Medulla oblongata (tissue), 1 donor: Measurements from ENCODE around the gene KCNH2.
"Not testable (repeated sequence)": the region's sequence is repeated elsewhere in the genome, so short reads cannot be mapped to it uniquely, and the experiment has no call there.

Experiments
- DNase-seq: peaks from one replicate; pipeline ENCODE4 v3.0.0-alpha.2; 2015; ENCODE audit errors: extremely low spot score

The KCNH2 gene

DNA sequence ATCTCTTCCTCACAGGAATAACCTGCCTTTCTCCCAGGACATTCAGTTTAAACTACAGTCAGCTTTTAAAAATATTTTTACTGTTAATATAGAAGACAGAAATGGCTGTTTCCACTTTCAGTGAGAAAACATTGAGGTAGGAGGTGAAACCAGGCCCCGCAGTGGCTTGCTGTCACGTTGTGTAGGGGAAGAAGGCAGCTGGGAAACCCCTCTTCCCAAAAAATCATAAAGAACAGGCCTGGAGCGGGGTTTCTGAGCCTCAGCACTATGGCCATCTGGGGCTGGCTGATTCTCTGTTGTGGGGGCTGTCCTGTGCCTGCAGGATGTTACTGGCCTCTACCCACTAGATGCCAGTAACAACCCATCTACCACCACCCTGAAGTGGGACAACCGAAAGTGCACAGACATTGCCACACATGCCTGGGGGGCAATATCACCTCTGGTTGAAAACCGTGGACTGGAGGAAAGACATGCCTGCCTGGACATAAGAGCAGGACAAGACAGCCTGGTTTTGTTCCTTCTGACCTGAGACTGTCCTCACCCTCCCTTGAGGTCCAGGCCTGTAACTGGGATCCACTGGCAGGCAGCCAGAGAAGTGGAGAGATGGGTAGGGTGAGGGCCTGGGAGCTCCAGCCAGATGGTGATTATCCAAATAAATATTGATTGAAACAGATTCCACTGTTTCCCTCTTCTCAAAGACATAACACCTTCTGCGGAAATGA is 43.9 kb downstream of the KCNH2 start:
- no peak for DNase-seq

DNA sequence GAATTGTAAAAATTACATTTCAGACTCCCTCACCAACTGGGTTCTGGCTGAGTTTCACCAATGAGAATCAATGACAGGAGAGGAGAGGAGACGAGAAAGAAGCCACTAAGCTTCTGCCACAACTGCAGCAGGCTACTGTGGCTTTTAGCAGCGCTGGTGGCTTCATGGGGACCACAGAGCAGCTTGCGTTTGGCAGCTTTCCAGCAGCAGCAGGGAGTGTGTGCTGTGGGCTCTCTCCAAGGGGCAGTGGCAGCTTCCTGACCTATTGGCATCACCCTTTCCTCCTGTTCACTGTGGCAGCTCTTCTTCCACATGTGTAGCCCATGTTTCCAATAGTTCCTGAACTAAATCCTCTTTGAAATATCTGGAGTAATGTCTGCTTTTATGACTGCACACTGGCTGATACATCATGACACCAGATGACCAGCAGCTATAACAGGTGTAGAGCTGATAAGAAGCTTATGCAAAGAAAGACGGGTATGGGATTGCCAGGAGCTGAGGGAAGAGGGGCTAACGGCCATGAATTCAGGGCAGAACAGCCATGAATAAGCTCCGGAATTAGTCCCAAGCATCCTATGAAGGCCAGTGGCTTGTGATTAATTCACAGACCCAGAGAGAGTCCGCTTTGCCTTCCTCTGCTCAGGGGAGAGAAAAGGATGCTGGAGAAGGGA is 46.8 kb downstream of the KCNH2 start:
- DNase-seq: no peak

DNA sequence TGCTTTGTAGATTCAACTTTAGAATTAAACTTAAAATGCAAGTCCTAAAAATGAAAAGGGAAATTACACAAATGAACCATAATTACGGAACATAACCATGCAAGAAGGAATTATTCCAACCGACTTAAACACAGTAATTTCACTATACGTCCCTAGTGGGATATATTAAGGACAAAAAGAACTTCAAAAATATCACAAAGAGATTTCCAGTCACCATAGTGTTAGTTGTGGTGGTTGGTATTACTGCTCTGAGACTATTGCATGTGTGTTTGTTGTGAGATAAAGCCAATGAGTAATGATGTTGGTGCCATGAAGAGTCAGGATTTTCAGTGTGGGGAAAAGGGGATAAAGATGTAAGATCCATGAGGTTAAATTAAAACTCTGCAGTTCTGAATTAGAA is 49.6 kb downstream of the KCNH2 start:
- DNase-seq: no peak

DNA sequence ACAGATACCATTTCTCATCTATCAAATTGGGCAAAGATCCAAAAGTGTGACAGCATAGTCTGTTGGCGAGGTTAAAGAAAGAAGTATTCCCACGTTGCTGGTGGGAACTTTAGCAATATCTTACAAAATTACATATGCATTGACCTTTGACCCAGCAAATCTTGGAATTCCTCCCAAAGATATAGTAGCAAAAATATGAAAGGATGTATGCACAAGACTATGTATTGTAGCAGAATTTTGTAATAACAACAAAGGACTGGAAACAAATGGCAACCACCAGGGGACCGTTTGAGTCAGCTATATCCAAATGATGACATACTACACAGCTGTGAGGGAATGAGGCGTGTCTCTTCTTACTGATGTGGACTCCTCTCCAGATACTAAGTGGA is 50.2 kb downstream of the KCNH2 start:
- no peak for DNase-seq

DNA sequence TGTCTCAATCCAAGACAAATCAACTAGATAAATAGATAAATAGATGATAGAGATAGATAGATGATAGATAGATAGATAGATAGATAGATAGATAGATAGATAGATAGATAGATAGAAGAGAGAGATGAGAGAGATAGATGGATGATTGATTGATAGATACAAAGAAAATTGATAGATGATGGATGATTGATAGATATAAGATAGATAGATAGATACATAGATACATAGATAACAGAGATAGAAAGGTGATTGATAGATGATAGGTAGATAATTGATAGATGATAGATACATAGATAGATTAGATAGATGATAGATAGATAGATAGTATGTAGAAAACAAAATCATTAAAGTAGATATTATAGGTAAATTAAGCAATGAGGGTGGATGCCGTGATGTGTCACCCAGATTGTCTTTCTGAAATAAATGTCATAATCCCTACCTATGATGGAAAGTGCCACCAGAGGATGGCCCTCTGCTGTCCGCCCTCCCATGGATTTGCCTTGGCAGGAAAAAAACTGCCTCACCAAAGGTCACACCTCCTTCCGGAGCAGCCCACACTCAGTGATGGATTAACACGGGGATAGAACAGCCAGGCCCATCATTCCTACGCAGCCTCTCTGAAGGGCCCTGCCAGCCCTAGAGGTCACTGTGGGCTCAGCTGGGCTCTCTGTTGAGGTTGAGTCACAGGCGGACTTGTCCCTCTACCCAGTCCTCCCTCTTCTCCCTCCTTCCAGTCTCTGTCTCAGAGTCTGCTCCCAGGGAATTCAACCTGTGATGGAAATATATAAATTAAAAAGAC is 50.8 kb downstream of the KCNH2 start:
- no peak for DNase-seq

DNA sequence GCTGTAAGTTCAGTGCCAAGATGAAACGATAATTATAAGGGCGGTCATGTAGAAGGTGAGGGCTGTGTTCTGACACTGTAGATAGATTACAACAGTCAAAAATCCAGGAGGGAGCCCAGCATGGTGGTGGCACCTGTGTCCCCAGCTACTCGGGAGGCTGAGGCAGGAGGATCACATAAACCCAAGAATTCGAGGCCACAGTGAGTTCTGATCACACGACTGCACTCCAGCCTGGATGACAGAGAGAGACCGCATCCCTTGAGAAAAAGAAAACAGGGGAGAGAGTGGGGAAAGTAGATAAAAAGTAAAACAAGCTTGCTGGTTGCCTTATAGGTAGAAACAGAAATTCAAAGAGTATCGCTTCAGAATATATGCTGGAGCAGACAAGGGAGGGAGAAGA is 52.1 kb downstream of the KCNH2 start:
- DNase-seq: no peak

DNA sequence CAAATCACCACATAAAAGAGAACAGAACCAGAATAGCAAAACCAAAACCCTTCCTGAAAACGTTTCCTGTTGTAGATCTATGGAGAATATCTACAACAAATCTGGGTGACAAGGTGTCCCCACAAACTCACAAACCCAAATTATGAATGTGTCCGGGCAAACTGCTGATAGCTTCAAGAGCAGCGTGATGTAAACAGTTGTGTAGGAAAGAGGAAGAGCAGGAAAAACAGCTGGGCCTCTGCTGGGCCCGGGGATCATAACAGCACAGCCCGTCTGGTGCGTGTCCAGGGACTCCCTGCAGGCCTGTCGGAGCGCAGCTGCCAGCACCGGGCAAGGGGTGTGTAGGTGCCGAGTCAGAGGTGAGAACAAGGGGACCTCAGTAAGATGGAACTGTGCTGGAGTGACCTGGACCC is 53.7 kb downstream of the KCNH2 start:
- no peak for DNase-seq

DNA sequence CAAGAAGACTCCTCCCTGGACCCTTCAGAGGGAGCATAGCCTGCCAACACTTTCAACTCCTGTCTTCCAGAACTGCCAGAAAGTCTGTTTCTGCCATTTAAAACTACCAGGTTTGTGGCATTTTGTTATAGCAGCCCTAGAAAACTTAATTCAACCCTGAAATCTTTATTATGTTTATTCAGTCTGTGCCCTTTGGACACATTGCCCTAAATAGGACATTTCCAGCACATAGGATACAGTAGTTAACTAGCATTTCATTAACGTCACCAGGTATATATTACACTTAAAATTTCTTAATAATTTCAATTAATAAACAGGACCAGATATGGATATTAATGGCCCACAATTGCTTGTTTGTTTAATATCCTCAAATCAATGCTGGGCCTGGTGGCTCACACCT is 54.3 kb downstream of the KCNH2 start:
- no peak for DNase-seq

DNA sequence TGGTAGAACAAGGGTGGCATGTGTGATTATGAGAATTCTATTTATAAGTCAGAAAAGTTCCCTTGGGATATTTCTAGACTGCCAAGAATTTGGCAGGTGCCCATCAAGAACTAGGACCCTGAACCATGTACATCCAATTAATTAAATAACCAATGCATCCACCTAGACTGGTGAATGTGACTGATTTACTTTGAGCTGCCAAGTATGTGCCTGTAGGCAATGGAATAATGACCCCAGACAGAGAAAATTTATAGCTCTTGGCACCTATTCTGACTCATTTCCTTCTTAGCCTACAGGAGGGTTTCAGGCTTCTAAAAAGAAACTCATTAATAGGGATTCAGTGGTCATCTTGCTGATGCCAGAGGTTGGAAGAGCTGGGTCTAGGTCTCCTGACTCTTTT is 54.9 kb downstream of the KCNH2 start:
- no peak for DNase-seq

DNA sequence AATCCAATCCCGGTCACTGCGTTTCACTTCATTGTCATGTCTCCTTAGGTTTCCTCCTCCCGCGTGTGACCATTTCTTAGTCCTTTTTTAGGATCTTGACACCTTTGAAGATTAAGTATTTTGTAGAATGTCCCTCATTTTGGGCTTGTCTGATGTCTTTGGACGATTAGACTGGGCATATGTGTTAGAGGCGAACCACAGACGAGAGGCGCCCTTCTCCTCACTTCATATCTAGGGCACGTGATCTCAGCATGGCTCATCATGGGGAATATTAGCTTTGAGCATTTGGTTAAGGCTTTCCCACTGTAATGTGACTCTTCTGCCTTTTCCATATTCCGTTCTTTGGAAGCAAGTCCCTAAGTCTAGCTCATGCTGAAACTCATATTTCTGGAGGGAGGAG is 59.0 kb downstream of the KCNH2 start:
- DNase-seq: no peak

DNA sequence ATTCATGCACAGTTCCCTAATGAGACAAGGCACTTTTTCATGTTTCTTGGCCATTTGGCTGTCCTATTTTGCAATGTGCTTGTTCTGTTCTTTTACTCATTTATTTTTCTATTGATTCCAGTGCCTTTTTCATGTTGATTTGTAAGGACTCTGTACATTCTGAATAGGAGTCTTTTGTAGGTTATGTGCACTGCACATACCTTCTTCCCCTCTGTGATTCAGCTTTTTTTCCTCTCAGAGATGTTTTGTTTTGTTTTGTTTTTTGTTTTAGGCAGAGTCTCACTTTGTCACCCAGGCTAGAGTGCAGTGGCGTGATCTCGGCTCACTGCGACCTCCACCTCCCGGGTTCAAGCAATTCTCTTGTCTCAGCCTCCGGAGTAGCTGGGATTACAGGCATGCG is 59.7 kb downstream of the KCNH2 start:
- no peak for DNase-seq

DNA sequence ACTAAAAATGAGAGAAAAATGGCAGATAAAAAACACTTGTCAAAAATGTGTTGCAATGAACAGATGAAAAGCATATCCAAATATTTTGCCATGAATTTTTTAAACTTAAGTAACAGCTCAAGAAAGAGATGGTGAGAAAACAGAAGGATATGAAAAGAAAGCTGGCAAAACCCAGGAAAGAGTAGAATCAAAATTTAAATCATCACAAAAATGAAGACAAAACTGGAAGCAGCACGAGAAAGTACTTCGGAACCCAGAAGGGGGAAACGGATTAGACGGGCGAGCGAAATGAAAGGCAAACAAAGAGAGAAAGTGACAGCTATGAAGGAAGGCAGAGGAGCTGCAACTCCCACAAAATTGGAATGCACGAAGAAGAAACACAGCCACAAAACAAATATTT is 60.2 kb downstream of the KCNH2 start:
- no peak for DNase-seq

DNA sequence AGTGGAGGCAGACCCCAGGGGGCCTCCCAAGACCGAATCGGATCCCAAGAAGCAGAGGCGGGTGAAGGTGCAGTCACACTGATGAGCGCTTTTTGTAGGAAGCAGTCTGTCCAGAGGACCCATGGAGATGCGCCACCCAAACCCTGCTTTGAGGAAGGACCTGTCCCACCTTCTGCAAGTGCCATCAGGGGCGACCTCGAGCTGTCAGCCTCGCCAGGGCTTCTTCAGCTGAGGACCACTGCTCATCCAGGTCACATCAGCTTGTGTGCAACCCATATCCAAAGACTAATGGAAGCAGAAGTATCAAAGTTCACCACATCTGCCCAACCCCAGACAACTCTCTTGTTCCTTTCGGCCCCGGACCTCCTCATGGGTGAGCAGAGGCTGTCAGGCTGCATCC is 61.5 kb downstream of the KCNH2 start:
- DNase-seq: no peak

DNA sequence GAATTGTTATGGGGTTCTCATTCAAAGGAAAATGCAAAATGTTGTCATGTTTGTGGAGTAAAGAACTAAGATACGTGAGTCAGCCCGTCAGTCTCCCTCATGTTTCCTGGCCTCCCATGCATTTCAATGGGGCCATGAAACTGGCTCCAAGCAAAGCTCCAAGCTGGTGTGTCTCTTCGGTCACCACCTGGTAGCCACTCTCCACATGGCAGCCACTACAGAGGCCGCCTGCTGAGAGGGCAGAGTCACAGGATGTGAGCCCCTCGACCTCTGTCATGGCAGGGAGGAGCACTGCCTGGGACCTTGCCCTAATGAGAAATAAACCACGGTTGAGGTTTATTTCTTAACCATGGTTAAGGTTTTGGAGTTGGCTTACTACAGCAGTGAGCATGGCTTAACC is 63.2 kb downstream of the KCNH2 start:
- DNase-seq: no peak

DNA sequence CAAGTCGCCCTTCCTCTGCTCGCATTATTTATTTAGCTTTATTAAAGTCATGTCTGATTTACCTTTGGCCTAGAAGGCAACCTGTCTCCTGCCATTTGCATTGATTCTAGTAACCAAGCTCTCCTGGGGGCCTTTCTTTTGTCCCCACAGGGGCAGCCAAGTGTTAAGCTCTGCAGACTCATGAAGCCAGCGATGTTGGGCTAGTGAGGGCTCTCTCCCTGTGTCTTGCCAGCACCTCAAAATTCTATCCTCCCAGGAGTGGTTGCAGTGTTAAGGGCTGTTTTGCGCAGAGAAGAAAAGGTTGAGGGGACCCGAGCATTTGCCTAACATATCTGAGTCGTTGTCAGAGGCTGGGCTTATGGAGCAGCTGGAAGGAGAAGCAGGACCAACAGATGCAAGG is 63.9 kb downstream of the KCNH2 start:
- DNase-seq: no peak

DNA sequence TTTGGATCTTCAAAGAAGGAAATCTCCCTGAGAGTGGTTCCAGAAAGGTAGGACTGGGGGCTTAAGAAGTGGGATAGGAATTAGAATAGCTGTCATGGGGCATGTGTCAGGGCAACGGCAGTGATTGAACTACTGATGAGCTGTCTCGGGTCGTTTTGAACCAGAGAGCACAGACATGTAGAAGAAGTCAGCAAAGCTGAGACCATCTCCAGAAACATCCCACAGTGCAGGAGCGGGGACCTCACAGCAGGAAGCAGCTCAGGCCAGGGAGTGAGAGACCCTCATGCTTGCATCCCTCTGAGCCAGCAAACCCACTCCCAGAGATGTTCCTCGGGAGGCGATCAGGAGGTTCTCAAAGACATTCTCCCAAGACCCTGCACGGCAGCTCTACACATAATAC is 65.7 kb downstream of the KCNH2 start:
- no peak for DNase-seq

DNA sequence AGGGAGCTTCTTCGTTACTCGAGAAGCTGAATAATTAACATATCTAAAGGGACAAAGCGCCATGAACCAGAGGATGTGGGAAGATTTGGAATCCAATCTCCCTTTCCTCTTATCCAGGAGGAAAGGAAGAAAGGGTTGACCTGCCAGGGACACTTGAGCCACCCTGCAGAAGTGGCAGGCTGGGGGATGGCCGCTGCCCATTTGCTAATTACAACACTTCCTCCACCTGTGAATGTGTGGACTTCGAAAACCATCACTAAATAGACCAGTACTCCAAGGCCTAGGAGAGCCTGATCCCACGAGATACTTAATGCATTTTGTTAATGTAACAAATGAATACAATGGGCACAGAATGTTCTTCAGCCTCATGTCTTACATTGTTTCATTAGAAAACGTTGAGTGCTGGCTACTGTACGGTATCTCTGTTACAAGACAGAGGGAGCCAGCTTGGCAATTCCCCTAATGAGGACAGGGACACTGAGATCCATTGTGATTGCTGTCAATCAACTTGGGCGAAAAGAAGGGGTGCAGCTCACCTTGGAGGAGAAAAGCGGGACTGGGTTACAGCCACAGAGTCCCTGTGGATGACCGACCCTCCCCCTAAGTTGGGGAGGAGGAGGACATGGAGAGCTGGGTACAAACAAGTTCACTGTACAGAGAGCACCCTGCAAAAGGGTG is 66.4 kb downstream of the KCNH2 start:
- DNase-seq: no peak

DNA sequence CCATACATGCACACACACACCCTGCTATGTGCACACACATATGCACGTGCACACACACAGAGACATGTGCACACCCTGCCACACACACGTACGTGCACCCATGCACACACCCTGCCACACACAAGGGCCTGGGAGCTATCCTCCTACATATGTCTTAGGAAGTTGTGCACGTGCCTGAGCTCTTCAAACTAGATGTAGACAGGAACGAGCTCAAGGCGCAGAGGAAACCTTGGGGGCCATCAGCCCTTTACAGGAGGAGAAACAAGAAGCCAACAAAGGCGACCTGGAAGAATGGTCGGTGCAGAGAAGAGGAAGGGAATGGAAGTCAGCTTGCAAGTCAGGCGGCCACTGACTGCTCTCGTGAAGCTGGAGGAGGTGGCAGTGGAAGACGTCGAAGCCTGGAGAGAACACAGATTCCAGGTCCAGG is 67.1 kb downstream of the KCNH2 start:
- no peak for DNase-seq

DNA sequence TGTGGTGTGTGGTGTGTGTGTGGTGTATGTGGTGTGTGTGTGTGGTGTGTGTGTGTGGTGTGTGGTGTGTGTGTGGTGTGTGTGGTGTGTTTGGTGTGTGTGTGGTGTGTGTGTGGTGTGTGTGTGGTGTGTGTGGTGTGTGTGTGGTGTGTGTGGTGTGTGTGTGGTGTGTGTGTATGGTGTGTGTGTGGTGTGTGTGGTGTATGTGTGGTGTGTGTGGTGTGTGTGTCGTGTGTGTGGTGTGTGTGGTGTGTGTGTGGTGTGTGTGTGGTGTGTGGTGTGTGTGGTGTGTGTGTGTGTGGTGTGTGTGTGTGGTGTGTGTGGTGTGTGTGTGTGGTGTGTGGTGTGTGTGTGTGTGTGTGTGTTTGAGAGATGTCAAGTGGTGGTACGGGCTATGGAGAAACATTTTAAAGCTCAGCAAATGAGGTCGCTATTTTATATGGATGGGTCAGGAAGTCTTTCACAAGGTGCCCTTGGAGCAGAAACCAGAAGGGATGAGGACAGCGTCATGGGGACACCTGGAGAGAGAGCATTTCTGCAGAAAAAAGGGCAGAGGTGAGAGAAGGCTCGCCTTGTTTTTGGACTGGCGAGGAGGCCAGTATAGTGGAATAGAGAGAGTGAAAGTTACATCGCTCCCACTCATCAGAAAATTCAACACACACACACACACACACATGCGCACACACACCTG is 67.7 kb downstream of the KCNH2 start:
- DNase-seq: not testable (repeated sequence)

DNA sequence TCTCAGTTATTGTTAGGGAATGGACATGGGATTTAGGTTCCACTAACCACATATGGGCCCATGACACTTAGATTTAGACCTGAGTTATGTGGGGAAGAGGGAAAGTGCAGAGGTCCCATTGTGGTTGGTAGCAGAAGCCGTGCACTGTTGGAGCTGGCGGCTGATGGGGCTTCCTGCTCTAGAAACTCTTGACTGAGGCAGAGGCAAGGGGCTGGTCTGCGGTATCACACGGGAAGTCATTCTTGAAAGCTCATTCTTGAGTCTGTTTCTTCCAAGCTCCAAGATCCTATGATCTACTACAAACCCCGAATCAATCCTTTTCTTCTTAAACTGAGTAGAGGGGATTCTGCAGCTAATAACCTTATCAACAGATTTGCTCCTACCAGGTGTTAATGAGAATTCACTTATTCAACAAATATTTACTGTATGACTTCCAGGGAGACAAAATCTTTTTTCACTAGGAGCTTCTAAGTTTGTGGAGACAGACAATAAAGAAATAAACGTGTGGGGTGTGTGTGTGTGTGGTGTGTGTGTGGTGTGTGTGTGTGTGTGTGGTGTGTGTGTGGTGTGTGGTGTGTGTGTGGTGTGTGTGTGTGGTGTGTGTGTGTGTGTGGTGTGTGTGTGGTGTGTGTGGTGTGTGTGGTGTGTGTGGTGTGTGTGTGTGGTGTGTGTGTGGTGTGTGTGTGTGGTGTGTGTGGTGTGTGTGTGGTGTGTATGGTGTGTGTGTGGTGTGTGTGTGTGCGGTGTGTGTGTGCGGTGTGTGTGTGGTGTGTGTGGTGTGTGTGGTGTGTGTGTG is 68.7 kb downstream of the KCNH2 start:
- no peak for DNase-seq

DNA sequence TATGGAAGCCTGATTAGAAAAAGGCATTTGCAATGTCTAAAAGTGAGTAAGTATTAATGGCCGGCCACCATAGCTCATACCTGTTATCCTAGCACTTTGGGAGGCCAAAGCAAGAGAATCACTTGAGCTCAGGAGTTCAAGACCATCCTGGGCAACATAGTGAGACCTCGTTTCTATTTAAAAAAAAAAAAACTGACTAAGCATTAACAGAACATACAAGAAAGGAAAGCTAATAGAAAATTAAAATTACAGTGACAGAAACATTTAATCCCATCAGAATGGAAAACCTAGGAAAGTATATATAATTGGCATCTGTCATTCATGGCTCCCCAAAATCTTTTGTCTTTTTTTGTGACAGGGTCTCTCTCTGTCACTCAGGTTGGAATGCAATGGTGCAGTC is 69.9 kb downstream of the KCNH2 start:
- no peak for DNase-seq
